Calu3 (cell line): ENCODE data around the gene GFRA1. TPM values are rescaled to one million over a fixed set of nuclear protein-coding genes. Genes with fewer than 3 reads are reported as not detected.

Experiments
- BruUV-seq: library from RNA; stranded (reverse); fragments of 400-500 nt; replicated peaks from 2 replicates; lab custom pipeline; 2021; lab: Mats Ljungman, UMichigan
- CTCF ChIA-PET: fragments of 300-600 bp; sonication (Branson Sonifier 250); formaldehyde crosslinking; loops from one replicate; lab custom pipeline; 2022; ENCODE audit warnings: antibody characterized with exemption; lab: Charles Lee
- DNase-seq: peaks from one replicate; pipeline ENCODE4 v3.0.0; 2022
- H3K27ac Mint-ChIP-seq: one replicate; pipeline ENCODE4 v1.8.0; 2022; ENCODE audit warnings: mixed read lengths; ENCODE audit not compliant: unreplicated experiment
- H3K27me3 Mint-ChIP-seq: one replicate; pipeline ENCODE4 v1.8.0; 2022; ENCODE audit warnings: mixed read lengths; ENCODE audit not compliant: unreplicated experiment
- H3K36me3 Mint-ChIP-seq: one replicate; pipeline ENCODE4 v1.8.0; 2022; ENCODE audit warnings: mild to moderate bottlenecking, moderate library complexity, mixed read lengths; ENCODE audit not compliant: insufficient read depth, unreplicated experiment
- H3K4me1 Mint-ChIP-seq: one replicate; pipeline ENCODE4 v1.8.0; 2022; ENCODE audit warnings: mild to moderate bottlenecking, low read depth, mixed read lengths; ENCODE audit not compliant: unreplicated experiment
- H3K4me3 Mint-ChIP-seq: one replicate; pipeline ENCODE4 v1.8.0; 2022; ENCODE audit warnings: mild to moderate bottlenecking, low read depth, moderate library complexity, mixed read lengths; ENCODE audit not compliant: unreplicated experiment
- H3K9me3 Mint-ChIP-seq: one replicate; pipeline ENCODE4 v1.8.0; 2022; ENCODE audit warnings: low read depth, mixed read lengths; ENCODE audit not compliant: unreplicated experiment
- intact Hi-C: fragments of 100-400 bp; cut with micrococcal nuclease; formaldehyde crosslinking; loops from one replicate; pipeline ENCODE4 v1.10.0; 2022; ENCODE audit not compliant: unreplicated experiment
- total RNA-seq: library from RNA; stranded (reverse); gene quantifications from 2 replicates; pipeline ENCODE4 v1.2.3, GENCODE V29; 2022
- TF ChIP-seq, protein P1 (sequence below): fragments of 200-600 bp; IDR thresholded peaks from one replicate; pipeline ENCODE4 v1.8.0; 2022; ENCODE audit warnings: antibody characterized with exemption; ENCODE audit not compliant: unreplicated experiment

Gene GFRA1
- total RNA-seq, 1 experiment from 2014 or later, result not detected

DNA sequence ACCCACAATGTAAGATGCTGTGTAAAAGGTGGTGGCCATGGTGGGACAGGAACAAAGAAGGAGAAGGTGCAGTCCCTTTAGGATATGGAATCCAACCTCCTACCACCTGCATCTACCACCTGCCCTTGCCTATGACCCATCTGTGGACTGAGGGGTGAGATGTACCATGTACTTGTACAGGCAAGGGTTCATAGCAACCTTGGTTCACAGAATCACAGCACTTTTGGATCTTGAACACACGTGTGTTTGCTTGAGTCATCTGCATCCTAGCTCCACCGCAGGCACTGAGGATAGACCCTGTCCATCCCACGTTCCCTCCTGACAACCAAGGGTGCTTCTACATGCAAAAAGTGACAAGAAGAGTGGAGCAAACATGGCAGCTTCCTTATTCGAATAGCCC lies 162.3 kb downstream of the GFRA1 start:
- no TSS peak for BruUV-seq
- Mint-ChIP-seq H3K4me3 (no peak overlapping the region), H3K36me3 (no peaks in the 10 kb centered on the region), H3K27ac (no peak overlapping the region), H3K4me1 (no peaks in the 10 kb centered on the region), H3K27me3 (peaks cover 4% of the 10 kb centered on the region), H3K9me3 (peaks cover 2% of the 10 kb centered on the region)
- TF ChIP-seq, protein P1, sequence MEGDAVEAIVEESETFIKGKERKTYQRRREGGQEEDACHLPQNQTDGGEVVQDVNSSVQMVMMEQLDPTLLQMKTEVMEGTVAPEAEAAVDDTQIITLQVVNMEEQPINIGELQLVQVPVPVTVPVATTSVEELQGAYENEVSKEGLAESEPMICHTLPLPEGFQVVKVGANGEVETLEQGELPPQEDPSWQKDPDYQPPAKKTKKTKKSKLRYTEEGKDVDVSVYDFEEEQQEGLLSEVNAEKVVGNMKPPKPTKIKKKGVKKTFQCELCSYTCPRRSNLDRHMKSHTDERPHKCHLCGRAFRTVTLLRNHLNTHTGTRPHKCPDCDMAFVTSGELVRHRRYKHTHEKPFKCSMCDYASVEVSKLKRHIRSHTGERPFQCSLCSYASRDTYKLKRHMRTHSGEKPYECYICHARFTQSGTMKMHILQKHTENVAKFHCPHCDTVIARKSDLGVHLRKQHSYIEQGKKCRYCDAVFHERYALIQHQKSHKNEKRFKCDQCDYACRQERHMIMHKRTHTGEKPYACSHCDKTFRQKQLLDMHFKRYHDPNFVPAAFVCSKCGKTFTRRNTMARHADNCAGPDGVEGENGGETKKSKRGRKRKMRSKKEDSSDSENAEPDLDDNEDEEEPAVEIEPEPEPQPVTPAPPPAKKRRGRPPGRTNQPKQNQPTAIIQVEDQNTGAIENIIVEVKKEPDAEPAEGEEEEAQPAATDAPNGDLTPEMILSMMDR, result no peak
- CTCF ChIA-PET, result no interaction called here
- no peak for DNase-seq
- intact Hi-C loops, result no loop called here

DNA sequence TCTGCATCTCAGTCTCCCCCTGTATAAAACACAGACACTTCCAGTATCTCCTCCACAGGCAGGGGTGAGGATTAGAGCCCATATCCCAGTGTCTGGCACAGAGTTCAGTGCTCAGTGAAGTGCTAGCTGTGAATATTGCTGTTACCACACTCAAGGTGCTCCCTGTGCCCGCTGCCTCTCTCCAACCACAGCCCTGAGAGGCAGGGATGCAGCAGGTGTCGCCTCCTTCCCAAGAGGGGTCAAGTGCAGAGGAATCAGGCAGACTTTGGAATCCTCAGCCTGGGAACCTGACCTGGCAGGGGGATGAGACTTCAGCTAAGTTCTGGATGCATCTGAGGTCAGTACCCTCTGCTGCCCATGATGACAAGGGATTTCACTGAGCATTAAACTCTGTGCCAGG lies 163.1 kb downstream of the GFRA1 start:
- no peaks in the 10 kb centered on the region for H3K9me3 Mint-ChIP-seq
- CTCF ChIA-PET, result no interaction called here

DNA sequence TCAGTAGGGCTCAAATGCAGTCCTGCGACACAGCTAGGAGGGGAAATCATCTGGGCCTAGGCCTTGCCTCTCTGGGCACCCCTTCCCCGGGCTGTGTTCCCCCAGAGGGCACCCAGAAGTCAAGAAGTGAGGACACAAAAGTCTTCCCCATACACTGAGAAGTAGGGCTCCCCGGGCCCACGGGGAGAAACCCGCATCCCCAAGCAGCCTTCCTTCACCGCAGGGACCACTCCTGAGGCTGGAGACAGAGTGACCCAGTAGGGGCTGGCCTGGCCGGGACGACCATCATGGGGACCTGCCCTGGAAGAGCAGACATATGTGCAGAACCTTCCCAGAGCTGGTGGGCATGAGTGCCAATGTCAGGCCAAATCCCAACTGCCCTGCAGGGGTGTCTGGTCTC lies 163.5 kb downstream of the GFRA1 start:
- TF ChIP-seq, protein P1, result no peak
- Mint-ChIP-seq H3K9me3 (no peaks in the 10 kb centered on the region), H3K36me3 (no peaks in the 10 kb centered on the region), H3K27ac (no peak overlapping the region), H3K4me3 (no peak overlapping the region), H3K4me1 (no peaks in the 10 kb centered on the region), H3K27me3 (peaks cover 14% of the 10 kb centered on the region)
- intact Hi-C loops, result no loop called here
- CTCF ChIA-PET, result no interaction called here
- DNase-seq, result no peak
- no TSS peak for BruUV-seq

More for the DNA sequence above, 163.1 kb downstream of the GFRA1 start:
- no peak for DNase-seq
- Mint-ChIP-seq H3K36me3 (no peaks in the 10 kb centered on the region), H3K27ac (no peak overlapping the region), H3K4me3 (no peak overlapping the region), H3K4me1 (no peaks in the 10 kb centered on the region), H3K27me3 (peaks cover 13% of the 10 kb centered on the region)
- TF ChIP-seq, protein P1, result no peak
- no TSS peak for BruUV-seq
- intact Hi-C loops, result no loop called here

DNA sequence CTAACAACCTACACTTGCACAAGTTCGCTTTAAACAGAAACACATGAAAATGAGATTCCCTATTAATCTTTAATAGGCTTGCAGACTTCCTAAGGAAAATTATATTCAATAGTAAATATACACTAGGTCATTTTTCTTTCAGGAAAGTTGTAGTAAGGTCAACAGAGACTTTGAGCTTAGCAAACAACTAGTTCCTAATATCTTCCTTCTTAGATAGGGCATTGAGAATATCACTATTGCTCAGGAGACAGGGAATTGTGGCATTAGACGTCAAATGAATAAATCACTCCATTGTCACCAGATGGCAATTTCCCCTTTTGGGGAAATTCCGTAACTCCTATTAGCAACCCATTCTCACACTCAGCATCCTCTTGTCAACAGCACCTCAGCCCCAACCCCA lies 164.9 kb downstream of the GFRA1 start:
- no peak for DNase-seq
- TF ChIP-seq, protein P1, result no peak
- intact Hi-C loops, result no loop called here
- Mint-ChIP-seq H3K36me3 (no peaks in the 10 kb centered on the region), H3K4me3 (no peak overlapping the region), H3K27me3 (peaks cover 14% of the 10 kb centered on the region), H3K27ac (no peak overlapping the region), H3K9me3 (no peaks in the 10 kb centered on the region), H3K4me1 (no peaks in the 10 kb centered on the region)
- no TSS peak for BruUV-seq
- CTCF ChIA-PET, result no interaction called here

DNA sequence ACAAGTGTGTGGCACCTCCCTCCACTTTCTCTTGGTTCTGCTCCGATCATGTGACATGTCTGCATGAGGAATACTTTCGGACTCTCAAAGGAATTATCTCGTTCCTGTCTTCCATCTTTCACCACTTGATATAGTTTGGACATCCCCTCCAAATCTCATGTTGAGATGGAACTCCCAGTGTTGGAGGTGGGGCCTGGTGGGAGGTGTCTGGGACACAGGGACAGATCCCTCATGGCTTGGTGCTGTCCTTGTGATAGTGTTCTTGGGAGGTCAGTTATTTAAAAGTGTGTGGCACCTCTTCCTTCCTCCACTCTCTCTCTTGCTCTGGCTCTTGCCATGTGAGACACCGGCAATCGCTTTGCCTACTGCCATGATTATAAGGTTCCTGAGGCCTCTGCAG lies 166.4 kb downstream of the GFRA1 start:
- no peak overlapping the region for H3K4me3 Mint-ChIP-seq
- H3K27me3 Mint-ChIP-seq, result peaks cover 14% of the 10 kb centered on the region
- intact Hi-C loops, result no loop called here
- no peak for DNase-seq
- H3K27ac Mint-ChIP-seq, result no peak overlapping the region
- CTCF ChIA-PET, result no interaction called here
- no peaks in the 10 kb centered on the region for H3K4me1 Mint-ChIP-seq
- TF ChIP-seq, protein P1, result no peak
- no peaks in the 10 kb centered on the region for H3K36me3 Mint-ChIP-seq
- no peaks in the 10 kb centered on the region for H3K9me3 Mint-ChIP-seq
- BruUV-seq, result no TSS peak
